NCI-H2227 treated with DMSO at 0.1 percent for 48 hours (cell line): ENCODE measurements around the gene TMEM169.
"Not testable (repeated sequence)": the region's sequence is repeated elsewhere in the genome, so short reads cannot be mapped to it uniquely, and the experiment has no call there.

ENCODE experiments used
- DNase-seq: peaks from one replicate; lab custom pipeline; 2025; lab: John Stamatoyannopoulos, UW

TMEM169 gene

DNA sequence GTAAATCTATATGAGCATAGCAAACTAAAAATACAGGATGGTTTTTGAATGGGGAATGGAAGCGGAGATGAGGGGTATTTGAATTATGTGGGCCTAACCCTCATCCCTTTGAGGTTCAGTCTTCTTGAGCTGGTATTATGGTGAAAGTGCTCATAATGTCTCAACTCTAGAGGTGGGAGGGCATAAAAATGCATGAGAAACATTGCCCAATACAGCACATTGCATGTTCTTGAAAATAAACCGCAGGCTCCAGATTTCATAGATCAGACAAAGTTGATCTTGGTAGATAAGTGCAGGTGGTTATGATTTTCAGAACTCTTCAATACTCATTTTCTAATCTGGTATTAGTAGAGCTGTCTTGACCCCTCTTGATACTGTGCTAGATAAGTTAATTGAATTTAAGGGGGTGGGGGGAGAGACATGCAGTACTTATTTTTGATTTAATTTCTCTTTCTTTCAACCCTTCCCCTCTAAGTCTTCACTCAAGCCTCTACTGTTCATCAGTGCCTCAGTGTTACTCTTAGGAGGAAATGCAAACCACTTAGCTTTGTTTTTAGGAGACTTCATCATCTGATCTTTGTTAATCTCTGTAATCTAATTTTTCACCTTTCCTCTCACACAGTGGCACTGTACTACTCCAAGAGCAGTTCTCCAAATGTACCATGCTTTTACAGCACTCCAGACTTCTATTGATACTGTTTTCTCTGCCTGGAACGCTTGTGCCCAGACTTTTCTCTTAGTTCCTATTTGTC is 49.6 kb downstream of the TMEM169 start:
- DNase-seq: no peak

DNA sequence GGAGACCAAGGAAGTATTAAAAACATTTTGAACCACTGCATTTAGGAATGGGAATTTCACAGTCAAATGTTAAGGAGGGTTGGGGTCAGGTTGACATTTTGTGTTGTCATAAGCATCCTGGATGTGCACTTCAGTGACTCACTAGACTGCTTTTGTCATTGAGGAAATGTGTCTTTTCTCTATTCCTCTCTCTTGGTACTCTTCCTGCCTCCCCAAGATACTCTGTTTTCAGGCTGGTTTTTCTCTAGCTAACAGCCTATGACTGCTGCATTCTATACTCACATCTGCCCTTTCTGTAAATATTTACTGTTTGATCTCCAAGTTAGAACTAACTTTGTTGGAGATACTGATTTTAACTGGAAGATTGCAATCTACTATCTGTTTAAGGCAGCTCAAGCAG is 50.9 kb downstream of the TMEM169 start:
- DNase-seq: no peak

GRCh38 chr2:216133397-216133796 is 51.7 kb downstream of the TMEM169 start:
- no peak for DNase-seq

DNA sequence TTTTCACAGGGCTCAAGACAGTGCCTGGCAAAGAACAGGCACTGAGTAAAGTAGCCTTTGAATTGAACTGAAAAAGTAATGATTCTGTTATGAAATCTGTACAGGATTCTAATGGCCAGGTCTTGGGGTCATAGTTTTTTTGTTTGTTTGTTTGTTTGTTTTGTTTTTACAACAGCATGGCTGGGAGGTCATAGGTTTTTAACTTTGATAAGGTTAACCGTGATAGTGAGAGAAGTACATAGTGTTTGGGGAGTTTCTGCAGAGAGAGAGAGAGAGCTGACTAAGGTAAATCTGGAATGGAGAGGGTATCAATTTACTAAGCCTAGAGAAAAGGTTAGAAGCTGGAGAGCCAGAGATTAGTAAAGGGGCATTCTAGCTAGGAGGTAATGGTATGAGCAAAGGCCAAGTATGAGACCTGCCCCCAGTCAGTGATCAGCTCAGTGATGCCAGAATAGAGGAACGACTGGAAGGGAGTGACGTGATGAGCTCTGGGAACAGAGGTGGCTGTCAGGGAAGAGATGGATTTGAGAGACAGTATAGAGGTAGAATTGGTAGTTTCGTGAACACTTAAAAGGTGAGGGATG is 53.3 kb downstream of the TMEM169 start:
- no peak for DNase-seq

- no peak for DNase-seq
These were observed 58.2 kb downstream of the TMEM169 start for GRCh38 chr2:216139884-216140283.

GRCh38 chr2:216141516-216141915 is 59.8 kb downstream of the TMEM169 start:
- not testable (repeated sequence) for DNase-seq

GRCh38 chr2:216142540-216142939 is 60.8 kb downstream of the TMEM169 start:
- no peak for DNase-seq

DNA sequence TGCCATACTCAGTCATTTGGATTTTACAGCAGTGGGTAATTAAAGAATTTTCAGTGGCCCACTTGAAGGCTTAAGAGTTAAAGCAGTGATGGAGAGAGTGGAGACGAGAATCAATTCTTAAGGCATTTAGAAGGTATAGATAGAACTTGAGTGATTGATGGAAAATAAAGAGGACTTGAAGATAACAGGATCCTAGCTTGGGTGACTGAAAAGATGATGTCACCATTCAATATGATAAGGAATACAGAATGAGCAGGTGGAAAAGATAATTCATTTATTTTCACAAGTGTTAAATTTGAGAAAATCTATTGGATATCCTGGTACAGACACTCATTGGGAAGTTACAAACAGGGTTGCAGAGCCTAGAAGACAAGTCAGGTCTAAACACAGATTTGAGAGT is 62.7 kb downstream of the TMEM169 start:
- no peak for DNase-seq

- DNase-seq: no peak
These were observed 63.1 kb downstream of the TMEM169 start for GRCh38 chr2:216144857-216145256.

- DNase-seq: no peak
These were observed 64.9 kb downstream of the TMEM169 start for GRCh38 chr2:216146573-216146972.

- no peak for DNase-seq
These were observed 65.7 kb downstream of the TMEM169 start for GRCh38 chr2:216147172-216148131.

DNA sequence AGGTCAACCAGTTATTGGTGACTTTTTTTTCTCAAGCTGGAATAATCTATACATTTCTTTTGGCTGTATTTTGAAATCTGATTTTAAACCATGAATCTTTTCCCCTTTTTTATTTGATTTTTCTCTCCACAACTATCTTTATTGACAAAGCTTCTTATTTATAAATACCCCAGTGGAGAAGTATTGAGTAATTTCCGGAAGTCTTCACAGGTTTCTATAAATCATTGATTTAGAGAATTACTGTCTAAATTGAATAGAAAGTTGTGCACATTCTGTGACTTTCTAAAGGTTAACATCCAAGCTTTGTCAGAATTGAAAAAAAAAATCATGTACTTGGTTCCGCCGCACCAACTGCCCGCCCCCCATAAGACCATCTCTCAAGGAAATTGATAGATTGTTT is 67.3 kb downstream of the TMEM169 start:
- no peak for DNase-seq

GRCh38 chr2:216149741-216150140 is 68.0 kb downstream of the TMEM169 start:
- no peak for DNase-seq

DNA sequence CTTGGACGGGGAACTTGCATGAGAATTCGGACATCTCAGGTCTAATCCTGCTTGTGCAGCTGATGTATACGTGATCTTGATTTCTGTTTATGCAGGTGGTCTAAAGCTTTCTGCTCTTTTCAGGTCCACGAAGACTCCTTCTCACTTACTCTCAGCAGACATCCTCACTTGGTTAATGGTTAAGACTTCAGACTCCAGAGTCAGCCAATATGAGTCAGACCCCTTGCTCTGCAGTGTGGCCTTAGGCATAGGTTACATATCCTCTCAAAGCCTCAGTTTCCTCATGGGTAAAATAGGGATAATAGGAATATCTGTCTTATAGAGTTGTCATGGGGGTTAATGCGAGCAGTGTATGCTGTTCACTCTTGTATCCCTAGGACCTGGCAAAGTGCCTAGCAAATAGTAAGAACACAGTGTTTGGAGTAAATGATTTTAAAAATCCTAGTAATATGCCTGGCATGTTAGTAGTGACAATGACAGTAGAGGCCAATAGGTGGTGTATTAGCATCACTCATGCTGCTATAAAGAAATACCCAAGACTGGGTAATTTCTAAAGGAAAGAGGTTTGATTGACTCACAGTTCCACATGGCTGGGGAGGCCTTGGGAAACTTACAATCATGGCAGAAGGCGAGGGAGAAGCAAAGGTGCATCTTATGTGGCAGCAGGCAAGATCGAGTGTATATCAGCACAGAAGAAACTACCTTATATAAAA is 69.8 kb downstream of the TMEM169 start:
- DNase-seq: no peak
